OCI-LY3 (cell line): ENCODE results near the gene CTNNA1.

Source experiments
- EZH2phosphoT487 ChIP-seq: fragments of 200-600 bp; shearing (Covaris generic); IDR thresholded peaks from 2 replicates; pipeline ENCODE4 v1.6.1; 2018; ENCODE audit warnings: antibody characterized with exemption, mixed run types, low read depth
- TF ChIP-seq, protein P1 (sequence below): fragments of 200-600, 300-600 bp; sonication (generic); IDR thresholded peaks from 2 replicates; pipeline ENCODE4 v1.5.1; 2014; ENCODE audit warnings: antibody characterized with exemption, low read length, low read depth

DNA sequence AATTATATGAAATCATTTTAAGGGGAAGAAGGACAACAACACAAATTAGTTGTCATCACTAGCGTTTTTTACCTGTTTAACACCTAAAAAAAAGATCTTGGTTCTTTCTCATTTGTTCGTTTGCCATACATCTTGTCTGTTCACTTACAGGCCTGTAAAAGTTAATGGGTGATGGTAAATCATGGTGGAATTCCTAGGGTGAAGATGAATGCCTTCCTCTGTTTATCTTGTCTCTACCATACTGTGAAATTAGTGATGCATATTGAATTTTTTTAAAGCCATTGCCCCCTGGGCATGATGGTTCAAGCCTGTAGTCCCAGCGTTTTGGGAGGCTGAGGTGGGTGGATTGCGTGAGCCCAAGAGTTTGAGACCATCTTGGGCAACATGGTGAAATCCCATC lies 75.3 kb downstream of the CTNNA1 start:
- TF ChIP-seq, protein P1, sequence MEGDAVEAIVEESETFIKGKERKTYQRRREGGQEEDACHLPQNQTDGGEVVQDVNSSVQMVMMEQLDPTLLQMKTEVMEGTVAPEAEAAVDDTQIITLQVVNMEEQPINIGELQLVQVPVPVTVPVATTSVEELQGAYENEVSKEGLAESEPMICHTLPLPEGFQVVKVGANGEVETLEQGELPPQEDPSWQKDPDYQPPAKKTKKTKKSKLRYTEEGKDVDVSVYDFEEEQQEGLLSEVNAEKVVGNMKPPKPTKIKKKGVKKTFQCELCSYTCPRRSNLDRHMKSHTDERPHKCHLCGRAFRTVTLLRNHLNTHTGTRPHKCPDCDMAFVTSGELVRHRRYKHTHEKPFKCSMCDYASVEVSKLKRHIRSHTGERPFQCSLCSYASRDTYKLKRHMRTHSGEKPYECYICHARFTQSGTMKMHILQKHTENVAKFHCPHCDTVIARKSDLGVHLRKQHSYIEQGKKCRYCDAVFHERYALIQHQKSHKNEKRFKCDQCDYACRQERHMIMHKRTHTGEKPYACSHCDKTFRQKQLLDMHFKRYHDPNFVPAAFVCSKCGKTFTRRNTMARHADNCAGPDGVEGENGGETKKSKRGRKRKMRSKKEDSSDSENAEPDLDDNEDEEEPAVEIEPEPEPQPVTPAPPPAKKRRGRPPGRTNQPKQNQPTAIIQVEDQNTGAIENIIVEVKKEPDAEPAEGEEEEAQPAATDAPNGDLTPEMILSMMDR: no peak
- no peak for TF ChIP-seq EZH2phosphoT487
